HG03342 (cell line): ENCODE results near the gene DGUOK.
"Not testable (repeated sequence)": the region's sequence is repeated elsewhere in the genome, so short reads cannot be mapped to it uniquely, and the experiment has no call there.

Experiments used
- ATAC-seq: cut with Tn5 transposase; IDR thresholded peaks from one replicate; pipeline ENCODE4 v1.9.1; 2021; ENCODE audit warnings: mild to moderate bottlenecking, moderate library complexity; ENCODE audit not compliant: unreplicated experiment

Gene DGUOK

GRCh38 chr2:73919596-73920228, 7.0 kb upstream of the DGUOK start:
- ATAC-seq: no peak

- ATAC-seq: no peak
Measured at GRCh38 chr2:73920577-73921545, 5.8 kb upstream of the DGUOK start.

- ATAC-seq: no peak
Measured at GRCh38 chr2:73921581-73921980, 5.1 kb upstream of the DGUOK start.

GRCh38 chr2:73922681-73923080, 4.0 kb upstream of the DGUOK start:
- no peak for ATAC-seq

DNA sequence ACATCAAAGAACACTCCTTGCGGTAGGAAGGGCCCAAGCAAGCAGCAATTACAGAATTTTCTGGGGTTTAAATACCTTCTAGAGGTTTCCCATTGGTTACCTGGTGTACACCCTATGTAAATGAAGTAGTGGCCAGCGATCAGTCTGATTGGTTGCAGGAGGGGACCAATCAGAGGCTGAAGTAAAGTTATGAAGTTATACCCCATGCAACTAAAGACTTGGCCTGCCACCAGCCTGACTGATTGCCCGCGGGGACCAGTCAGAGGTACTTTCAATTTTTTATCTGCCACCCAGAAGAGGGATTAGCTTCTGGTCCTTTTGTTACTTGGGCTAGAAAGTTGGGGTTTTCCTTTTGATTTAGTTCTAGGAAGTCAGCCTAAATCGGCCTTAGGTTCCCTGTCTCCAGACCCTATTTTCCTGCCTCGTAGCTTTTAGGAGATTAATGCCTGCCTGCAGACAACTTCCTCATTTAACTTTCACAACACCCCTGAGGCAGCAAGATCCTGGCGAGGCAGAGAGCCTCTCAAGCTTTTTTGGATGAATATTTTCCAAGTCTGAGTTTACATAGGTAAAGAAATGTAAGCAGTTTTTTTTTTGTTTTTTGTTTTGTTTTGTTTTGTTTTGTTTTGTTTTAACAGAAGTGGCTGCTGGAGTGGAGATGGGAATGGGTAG, 1.5 kb upstream of the DGUOK start:
- ATAC-seq: no peak

DNA sequence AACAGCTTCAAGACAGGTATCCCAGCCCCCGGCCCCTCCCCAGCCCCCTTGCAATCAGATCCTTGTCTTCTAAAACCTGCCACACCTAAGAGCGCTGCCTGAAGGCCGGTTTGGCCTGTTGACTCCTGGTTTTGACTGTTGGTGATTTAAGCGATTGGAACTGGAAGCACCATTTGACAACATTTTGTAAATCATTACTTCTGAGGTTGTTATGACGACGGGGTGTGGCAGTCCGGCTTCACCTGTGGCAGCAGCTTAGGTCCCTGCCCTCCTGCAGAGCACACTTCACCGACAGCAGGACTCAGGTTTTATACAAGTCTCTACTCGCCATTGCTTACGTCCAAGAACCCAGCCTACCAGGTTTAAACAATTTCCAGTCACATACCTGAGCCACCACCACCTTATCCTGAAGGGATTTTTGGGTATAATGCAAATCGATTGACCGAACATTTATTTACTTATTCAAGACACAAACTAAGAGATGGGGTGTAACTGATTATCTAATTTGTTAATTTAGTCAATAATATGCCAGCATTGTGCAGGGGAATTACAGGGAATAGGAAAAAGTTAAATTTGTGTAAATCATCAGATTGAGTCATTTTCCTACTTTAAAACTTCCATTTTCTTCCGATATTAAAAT, 707 bp upstream of the DGUOK start:
- ATAC-seq: no peak

DNA sequence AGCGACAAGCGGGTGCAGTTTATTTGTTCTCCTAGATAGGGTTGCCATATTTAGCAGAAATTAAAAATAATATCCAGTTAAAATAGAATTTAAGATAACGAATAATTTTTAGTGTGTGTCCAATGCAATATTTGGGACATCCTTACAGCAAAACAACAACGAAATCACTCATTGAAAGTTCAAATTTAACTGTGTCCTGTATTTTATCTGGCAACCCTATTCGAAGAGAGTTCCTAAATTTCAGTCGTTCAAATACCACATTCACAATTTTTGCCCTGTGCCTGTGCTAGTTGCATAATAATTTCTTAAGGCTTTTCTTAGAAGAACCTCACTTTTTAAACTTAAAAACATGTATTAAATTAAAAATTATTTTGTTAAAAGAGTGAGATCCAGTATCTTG, 664 bp downstream of the DGUOK start:
- ATAC-seq: no peak

- no peak for ATAC-seq
Measured at GRCh38 chr2:73928963-73929347, 2.3 kb downstream of the DGUOK start.

DNA sequence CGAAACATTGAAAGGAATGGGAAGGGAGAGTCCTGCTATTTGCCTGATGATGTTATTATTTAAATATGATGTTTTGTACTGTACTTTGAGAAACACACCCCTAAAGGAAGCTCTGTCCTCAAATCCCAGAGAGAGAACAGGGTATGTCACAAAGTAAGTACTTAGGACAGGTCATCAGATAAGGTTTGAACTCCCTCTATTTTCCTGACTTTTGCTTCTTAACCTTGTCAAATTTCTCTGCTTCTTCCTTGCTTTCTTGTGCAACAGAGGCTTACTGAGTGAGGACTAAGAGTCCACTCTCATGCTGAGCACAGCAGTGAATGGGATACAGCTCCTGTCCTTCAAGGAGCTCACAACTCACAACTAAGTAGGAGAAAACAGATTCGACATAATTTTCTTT, 3.7 kb downstream of the DGUOK start:
- ATAC-seq: no peak

GRCh38 chr2:73931531-73932500, 5.1 kb downstream of the DGUOK start:
- no peak for ATAC-seq

DNA sequence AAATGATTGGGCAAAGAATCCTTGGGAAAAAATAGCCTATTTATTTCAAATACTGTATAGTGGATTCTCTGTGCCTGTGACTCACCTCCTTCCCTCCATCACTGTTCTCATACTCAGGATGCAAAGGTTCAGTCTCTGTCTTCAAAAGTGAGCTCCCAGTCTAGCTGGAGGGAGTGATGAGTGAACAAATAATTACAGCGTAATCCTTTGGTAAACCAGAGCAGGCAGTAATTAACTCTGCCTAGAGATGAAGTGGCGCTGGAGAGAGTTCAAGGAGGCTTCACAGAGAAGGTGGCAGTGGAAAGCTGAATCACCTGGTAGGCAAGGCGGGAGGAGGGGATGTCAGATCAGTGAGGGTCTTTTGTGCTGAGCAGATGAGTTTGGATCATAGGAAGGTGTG, 6.5 kb downstream of the DGUOK start:
- ATAC-seq: no peak

- no peak for ATAC-seq
Measured at GRCh38 chr2:73935641-73936040, 9.0 kb downstream of the DGUOK start.

- ATAC-seq: no peak
Measured at GRCh38 chr2:73937103-73937885, 10.6 kb downstream of the DGUOK start.

DNA sequence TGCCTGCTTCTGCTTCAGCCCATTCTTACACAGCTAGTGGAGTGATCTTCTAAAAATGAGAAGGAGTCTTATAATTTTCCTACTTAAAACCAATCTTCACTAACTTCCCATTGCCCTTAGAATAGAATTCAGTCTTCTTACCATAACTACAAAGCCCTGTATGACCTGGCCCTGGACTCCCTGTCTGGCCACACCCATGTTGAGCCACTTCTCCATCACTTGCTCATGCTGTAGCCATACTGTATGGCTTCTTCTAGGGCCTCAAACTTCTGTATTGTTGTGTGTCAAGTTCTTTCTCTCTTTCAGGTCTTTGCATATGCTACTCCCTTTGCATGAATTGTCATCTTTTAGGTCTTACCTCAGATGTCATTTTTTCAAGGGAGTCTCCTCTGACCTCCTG, 11.2 kb downstream of the DGUOK start:
- ATAC-seq: no peak

- no peak for ATAC-seq
Measured at GRCh38 chr2:73938718-73939352, 12.2 kb downstream of the DGUOK start.

GRCh38 chr2:73939419-73939818, 12.7 kb downstream of the DGUOK start:
- no peak for ATAC-seq

DNA sequence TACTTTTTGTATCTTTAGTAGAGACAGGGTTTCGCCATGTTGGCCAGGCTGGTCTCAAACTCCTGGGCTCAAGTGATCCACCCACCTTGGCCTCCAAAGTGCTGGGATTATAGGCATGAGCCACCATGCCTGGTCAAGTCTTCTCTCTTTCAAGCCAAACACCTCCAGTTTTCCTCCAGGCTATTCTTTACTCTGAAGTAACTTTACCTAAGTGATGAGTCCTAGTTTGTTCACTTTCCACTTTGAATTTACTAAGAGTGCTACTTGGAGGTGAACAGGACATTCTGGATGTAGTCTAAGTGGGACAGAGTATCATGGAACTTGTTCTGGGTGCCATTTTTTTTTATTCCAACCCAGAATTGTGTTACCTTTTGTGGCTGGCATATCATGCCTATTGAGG, 13.4 kb downstream of the DGUOK start:
- ATAC-seq: not testable (repeated sequence)

DNA sequence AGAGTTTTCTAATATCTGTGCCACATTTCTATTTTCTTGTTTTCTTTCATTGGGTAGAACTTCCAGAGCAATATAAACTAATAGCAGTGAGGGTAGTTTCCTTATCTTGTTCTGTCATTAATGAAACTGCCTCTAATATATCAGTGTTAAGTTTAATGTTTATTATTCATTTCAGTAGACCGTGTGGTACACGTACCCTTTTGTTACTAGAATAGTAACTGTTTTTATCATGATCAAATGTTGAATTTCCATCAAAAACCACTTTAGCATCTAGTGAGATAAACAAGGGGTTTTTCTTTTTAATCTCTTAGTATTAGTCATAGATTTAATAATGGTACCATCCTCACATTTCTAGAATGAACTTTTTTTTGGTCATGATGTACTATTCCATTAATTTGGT, 16.0 kb downstream of the DGUOK start:
- no peak for ATAC-seq

DNA sequence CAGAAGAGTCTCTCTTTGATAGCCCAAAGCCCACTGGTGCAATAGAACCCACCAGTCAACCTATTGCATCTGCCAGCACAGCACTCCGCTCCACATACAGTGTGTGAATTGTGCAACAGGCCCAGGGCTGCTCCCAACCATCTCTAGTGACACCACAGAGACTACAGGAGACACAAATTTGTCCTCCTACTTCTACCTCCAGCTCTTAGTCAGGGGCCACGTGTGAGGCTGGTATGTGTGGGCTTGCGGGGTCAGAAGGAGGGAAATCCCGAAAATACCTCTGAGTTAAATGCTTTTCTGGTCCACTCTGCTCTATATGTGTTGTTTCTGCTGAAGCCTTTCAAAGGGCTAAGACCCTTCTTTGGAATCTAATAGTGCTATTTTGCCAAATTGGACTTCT, 18.0 kb downstream of the DGUOK start:
- no peak for ATAC-seq
